ENCODE results near the gene LMLN. TPM values are rescaled to one million over a fixed set of nuclear protein-coding genes. Genes with fewer than 3 reads are reported as not detected.
"Not testable (repeated sequence)": the region's sequence is repeated elsewhere in the genome, so short reads cannot be mapped to it uniquely, and the experiment has no call there.

Gene LMLN
- total RNA-seq, 3 donors from 2014 or later (not counting 1 experiment from before 2014, with no cell fraction given) = 2.3 to 4.5 (median 4.0) TPM

GRCh38 chr3:197926418-197926817 is 33.6 kb upstream of the LMLN start:
- intact Hi-C loops (cut with micrococcal nuclease) = no loop called here
- Mint-ChIP-seq H3K4me3 (no peak overlapping the region), H3K4me1 (no peaks in the 10 kb centered on the region), H3K27ac (no peak overlapping the region), H3K36me3 (peaks cover 7% of the 10 kb centered on the region), H3K9me3 (no peaks in the 10 kb centered on the region), H3K27me3 (ENCODE audit: low read depth in 2 of 2) (no peaks in the 10 kb centered on the region)
- 88% methylated on average over 5 of the region's 7 CpGs for WGBS (ENCODE audit: insufficient coverage)
- TF ChIP-seq CTCF (IDR thresholded peaks at IDR 0.05) = no peak
- Histone ChIP-seq H3K4me1 (ENCODE audit: control insufficient read depth, insufficient read depth, low read length) (no peaks in the 10 kb centered on the region), H3K4me3 (ENCODE audit: low read length) (no peak overlapping the region), H3K36me3 (ENCODE audit: control insufficient read depth, insufficient read depth, low read length) (peaks cover 1% of the 10 kb centered on the region), H3K27me3 (ENCODE audit: control insufficient read depth, insufficient read depth, low read length) (no peaks in the 10 kb centered on the region), H3K9me3 (ENCODE audit: control insufficient read depth, insufficient read depth, low read length) (no peaks in the 10 kb centered on the region), H3K27ac (ENCODE audit: low read length) (no peak overlapping the region)
- ATAC-seq (no peak), DNase-seq (no peak)

- H3K27me3 ChIP-seq (ENCODE audit: control insufficient read depth, insufficient read depth, low read length); H3K4me1 Mint-ChIP-seq; H3K4me3 Mint-ChIP-seq; H3K9me3 Mint-ChIP-seq; intact Hi-C loops (cut with micrococcal nuclease); H3K27ac Mint-ChIP-seq; H3K9me3 ChIP-seq (ENCODE audit: control insufficient read depth, insufficient read depth, low read length); H3K36me3 Mint-ChIP-seq; H3K27ac ChIP-seq (ENCODE audit: low read length); H3K4me3 ChIP-seq (ENCODE audit: low read length); H3K36me3 ChIP-seq (ENCODE audit: control insufficient read depth, insufficient read depth, low read length); H3K4me1 ChIP-seq (ENCODE audit: control insufficient read depth, insufficient read depth, low read length); ATAC-seq; H3K27me3 Mint-ChIP-seq (ENCODE audit: low read depth in 2 of 2); DNase-seq: not testable (repeated sequence)
- WGBS (ENCODE audit: insufficient coverage) = no CpG with 5 or more reads among the region's 3 CpGs
These were observed 32.4 kb upstream of the LMLN start for GRCh38 chr3:197927578-197927977.

GRCh38 chr3:197936819-197937384 is 23.1 kb upstream of the LMLN start:
- no peak overlapping the region for H3K4me3 ChIP-seq (ENCODE audit: low read length)
- no peaks in the 10 kb centered on the region for H3K27me3 Mint-ChIP-seq (ENCODE audit: low read depth in 2 of 2)
- no peak for TF ChIP-seq CTCF (IDR thresholded peaks at IDR 0.05)
- no peak overlapping the region for H3K27ac Mint-ChIP-seq
- no peaks in the 10 kb centered on the region for H3K9me3 ChIP-seq (ENCODE audit: control insufficient read depth, insufficient read depth, low read length)
- WGBS (ENCODE audit: insufficient coverage) = 94% methylated on average over 15 of the region's 15 CpGs
- H3K36me3 ChIP-seq (ENCODE audit: control insufficient read depth, insufficient read depth, low read length) = no peaks in the 10 kb centered on the region
- no peak for ATAC-seq
- no peak overlapping the region for H3K4me3 Mint-ChIP-seq
- no peak for DNase-seq
- intact Hi-C loops (cut with micrococcal nuclease) = no loop called here
- no peaks in the 10 kb centered on the region for H3K36me3 Mint-ChIP-seq
- H3K9me3 Mint-ChIP-seq = no peaks in the 10 kb centered on the region
- H3K4me1 Mint-ChIP-seq = no peaks in the 10 kb centered on the region
- no peaks in the 10 kb centered on the region for H3K27me3 ChIP-seq (ENCODE audit: control insufficient read depth, insufficient read depth, low read length)
- no peaks in the 10 kb centered on the region for H3K4me1 ChIP-seq (ENCODE audit: control insufficient read depth, insufficient read depth, low read length)
- no peak overlapping the region for H3K27ac ChIP-seq (ENCODE audit: low read length)

DNA sequence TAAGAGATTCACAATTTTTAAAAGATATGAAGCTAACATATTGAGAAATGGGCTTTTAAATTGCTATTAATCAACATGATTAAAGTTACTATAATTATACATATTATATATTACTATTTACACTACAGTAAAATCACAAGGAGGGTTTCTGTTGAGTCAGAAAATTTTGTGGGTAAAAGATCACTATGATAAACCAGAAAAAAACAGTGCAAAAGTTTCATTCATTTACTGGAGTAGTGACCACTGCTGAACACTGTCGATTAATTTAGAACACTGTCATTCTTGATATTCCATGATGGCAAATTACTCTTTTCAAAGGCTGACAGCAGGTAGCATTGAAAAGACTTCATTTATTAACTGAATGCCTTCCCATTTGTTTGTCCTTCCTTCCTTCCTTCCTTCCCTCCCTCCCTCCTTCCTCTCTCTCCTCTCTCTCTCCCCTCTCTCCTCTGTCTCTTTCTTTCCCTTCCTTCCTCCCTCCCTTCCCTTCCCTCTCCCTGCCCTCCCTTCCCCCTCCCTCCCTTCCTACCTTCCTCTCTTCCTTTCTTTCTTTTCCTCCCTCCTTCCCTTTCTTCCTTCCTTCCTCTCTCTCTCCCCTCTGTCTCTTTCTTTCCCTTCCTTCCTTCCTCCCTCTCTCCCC is 19.2 kb upstream of the LMLN start:
- TF ChIP-seq CTCF (IDR thresholded peaks at IDR 0.05) = no peak
- Mint-ChIP-seq H3K27me3 (ENCODE audit: low read depth in 2 of 2) (no peaks in the 10 kb centered on the region), H3K9me3 (no peaks in the 10 kb centered on the region), H3K4me1 (no peaks in the 10 kb centered on the region), H3K36me3 (no peaks in the 10 kb centered on the region), H3K4me3 (no peak overlapping the region), H3K27ac (no peak overlapping the region)
- Histone ChIP-seq H3K4me1 (ENCODE audit: control insufficient read depth, insufficient read depth, low read length) (no peaks in the 10 kb centered on the region), H3K36me3 (ENCODE audit: control insufficient read depth, insufficient read depth, low read length) (no peaks in the 10 kb centered on the region), H3K27ac (ENCODE audit: low read length) (no peak overlapping the region), H3K4me3 (ENCODE audit: low read length) (no peak overlapping the region), H3K27me3 (ENCODE audit: control insufficient read depth, insufficient read depth, low read length) (no peaks in the 10 kb centered on the region), H3K9me3 (ENCODE audit: control insufficient read depth, insufficient read depth, low read length) (no peaks in the 10 kb centered on the region)
- WGBS (ENCODE audit: insufficient coverage) = 76% methylated on average over 1 of the region's 1 CpG
- DNase-seq (no peak), ATAC-seq (no peak)
- intact Hi-C loops (cut with micrococcal nuclease) = no loop called here

All from natural killer cell (primary cell).